ENCODE results near the gene WDR1.

The WDR1 gene

DNA sequence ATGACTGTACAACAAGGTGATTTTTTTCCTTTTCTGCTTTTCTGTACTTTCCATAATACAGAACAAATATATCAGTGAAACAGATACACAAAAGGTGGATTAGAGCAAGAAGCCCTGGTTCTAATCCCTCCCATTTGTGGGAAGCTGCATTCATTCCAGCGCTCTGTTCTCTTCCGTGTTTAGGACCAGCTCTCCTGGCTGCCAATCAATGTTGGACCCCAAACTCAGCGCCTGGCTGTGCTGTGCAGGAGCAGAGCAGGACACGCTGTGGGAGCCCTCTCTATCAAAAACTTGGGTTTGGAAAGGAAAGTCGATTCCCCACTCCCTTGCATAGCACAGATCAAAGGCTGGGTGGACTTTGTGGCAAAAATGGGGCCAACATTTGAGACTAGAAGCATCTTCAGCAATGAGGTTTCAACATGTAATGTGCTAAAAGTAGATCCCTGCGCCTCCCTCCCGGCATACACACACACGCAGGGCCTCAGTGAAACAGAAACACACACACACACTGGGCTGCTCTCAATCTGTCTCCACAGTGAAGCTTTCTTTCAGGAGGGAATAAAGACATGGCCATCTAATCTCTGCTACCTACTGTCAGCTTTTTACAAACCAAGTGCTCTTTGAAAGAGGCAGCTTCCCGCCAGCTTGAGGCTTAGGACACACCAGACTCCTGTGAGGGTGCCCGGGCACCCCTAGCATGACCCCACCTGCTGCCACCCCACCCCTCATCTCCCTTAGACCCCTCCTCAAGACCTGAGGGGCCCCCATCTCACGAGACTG lies 12.2 kb downstream of the WDR1 start:
- no peak overlapping the region for H3K9ac ChIP-seq (ENCODE audit: low read depth, low read length)

GRCh38 chr4:10102474-10103332 lies 13.9 kb downstream of the WDR1 start:
- no peak overlapping the region for H3K4me3 ChIP-seq (ENCODE audit: low read length)
- no peaks in the 10 kb centered on the region for H3K27me3 ChIP-seq (ENCODE audit: insufficient read depth, low read length)
- no peaks in the 10 kb centered on the region for H3K9me3 ChIP-seq (ENCODE audit: insufficient read depth, low read depth, low read length)
- H3K4me1 ChIP-seq (ENCODE audit: insufficient read depth, low read length), result peaks cover 52% of the 10 kb centered on the region
- H3K27ac ChIP-seq (ENCODE audit: low read depth, low read length), result no peak overlapping the region
- no peak overlapping the region for H3K9ac ChIP-seq (ENCODE audit: low read depth, low read length)
- H3K36me3 ChIP-seq (ENCODE audit: insufficient read depth, low read length), result peaks cover 75% of the 10 kb centered on the region
- WGBS, result 76% methylated on average over 13 of the region's 13 CpGs

More for the DNA sequence above, 12.2 kb downstream of the WDR1 start:
- Histone ChIP-seq H3K4me3 (ENCODE audit: low read length) (no peak overlapping the region), H3K27ac (ENCODE audit: low read depth, low read length) (no peak overlapping the region), H3K36me3 (ENCODE audit: insufficient read depth, low read length) (peaks cover 76% of the 10 kb centered on the region), H3K4me1 (ENCODE audit: insufficient read depth, low read length) (peaks cover 58% of the 10 kb centered on the region), H3K9me3 (ENCODE audit: insufficient read depth, low read depth, low read length) (no peaks in the 10 kb centered on the region), H3K27me3 (ENCODE audit: insufficient read depth, low read length) (no peaks in the 10 kb centered on the region)
- WGBS, result 92% methylated on average over 11 of the region's 11 CpGs

DNA sequence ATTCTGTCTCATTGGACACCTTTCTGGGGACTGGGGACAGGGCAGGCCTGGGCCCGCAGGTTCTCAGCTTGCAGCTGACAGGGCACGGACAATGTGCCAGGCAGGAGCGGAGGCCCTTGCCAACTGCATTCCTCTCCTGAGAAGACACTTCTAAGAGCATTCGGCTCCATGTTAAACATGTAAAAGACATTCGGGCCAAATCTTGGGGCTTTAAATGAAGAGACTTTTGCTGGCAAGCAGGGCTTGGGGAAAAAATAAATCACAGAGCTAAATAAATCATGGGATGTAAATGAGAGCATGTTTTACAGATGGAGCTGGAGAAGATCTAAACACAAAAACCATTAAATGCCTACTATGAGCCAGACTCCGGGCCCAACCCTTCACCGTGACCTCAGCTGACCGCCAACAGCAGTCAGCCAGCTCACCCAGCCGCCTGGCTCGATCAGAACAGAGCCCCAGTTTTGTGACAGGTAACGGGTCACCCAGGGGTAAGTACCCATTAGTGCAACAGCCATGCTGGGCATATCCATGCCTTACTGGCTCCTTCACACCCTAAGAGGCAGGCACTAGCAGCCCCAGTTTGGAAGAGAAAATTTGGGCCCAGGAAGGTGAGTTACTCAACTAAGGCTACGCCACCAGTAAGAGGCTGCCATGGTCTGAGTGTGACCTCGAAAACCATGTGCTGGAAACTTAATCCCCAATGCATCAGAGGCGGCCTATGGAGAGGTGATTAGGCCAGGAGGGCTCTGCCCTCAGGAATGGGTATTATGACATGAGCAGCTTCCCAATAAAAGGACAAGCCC lies 14.7 kb downstream of the WDR1 start:
- Histone ChIP-seq H3K4me1 (ENCODE audit: insufficient read depth, low read length) (peaks cover 44% of the 10 kb centered on the region), H3K36me3 (ENCODE audit: insufficient read depth, low read length) (peaks cover 81% of the 10 kb centered on the region), H3K9ac (ENCODE audit: low read depth, low read length) (no peak overlapping the region), H3K9me3 (ENCODE audit: insufficient read depth, low read depth, low read length) (no peaks in the 10 kb centered on the region), H3K27me3 (ENCODE audit: insufficient read depth, low read length) (no peaks in the 10 kb centered on the region), H3K27ac (ENCODE audit: low read depth, low read length) (no peak overlapping the region), H3K4me3 (ENCODE audit: low read length) (no peak overlapping the region)
- 97% methylated on average over 14 of the region's 14 CpGs for WGBS

DNA sequence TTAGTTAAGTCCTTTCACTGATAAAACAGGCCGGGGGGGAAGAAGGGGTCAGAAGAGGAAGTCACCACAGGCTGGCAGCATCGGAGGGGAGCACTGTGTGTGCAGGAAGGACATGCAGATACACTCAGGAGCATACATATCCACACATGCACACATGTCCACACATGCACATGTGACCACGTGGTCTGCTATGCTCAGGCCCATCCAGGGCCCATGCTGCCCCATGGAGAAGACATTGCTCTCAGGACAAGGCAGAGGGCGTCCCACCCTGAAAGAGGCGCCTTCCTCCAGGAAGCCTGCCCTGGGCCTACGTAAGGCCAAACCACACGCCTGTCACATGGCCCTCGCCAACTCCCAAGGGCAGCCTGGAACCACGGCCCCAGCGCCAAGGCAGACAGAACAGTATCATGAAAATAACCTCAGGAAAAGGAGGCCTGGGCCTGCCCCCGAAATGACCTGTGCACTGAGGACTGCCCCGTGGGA lies 15.8 kb downstream of the WDR1 start:
- Histone ChIP-seq H3K36me3 (ENCODE audit: insufficient read depth, low read length) (peaks cover 91% of the 10 kb centered on the region), H3K9ac (ENCODE audit: low read depth, low read length) (no peak overlapping the region), H3K27ac (ENCODE audit: low read depth, low read length) (no peak overlapping the region), H3K4me3 (ENCODE audit: low read length) (no peak overlapping the region), H3K27me3 (ENCODE audit: insufficient read depth, low read length) (no peaks in the 10 kb centered on the region), H3K9me3 (ENCODE audit: insufficient read depth, low read depth, low read length) (no peaks in the 10 kb centered on the region), H3K4me1 (ENCODE audit: insufficient read depth, low read length) (peaks cover 35% of the 10 kb centered on the region; the same call in 1 of the 2 replicates)
- 93% methylated on average over 12 of the region's 12 CpGs for WGBS

DNA sequence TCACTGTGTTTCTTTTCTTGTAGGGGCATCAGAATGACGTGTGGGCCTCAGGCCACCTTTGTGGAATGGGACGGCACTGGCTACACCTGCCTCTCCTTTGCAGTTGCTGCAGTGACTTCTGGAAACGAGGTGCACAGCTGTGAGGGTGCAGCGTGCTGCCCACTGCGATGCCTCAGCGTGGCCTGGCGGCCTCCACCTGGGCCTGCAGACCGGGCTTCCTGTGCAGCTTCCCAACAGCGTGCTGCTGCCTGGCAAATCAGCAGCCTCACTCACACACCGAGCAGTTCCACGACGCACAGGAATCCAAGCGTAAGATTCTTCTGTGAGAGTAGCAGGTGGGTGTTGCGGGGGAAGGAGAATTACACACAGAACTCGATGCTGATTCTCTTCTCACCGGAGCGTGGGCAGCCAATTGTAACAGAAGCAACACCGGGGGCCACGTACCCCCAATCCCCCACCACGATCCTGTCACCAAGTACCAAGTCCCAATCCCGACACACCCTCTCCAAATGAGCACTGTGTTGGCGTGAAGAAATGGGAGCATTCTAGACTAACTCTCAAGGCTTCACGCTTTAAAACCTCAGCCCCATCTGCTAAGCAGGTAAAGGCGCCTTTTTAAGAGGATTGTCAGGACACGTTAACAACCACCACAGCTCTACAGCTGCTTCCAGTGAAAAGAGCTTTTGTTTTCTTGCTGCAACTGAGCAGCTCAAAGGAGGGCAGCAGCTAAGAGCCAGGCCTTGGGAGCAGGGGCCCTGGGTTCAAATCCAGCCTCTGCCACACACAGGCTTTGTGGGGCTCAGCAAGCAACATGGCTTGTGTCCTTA lies 16.9 kb downstream of the WDR1 start:
- Histone ChIP-seq H3K4me1 (ENCODE audit: insufficient read depth, low read length) (peaks cover 24% of the 10 kb centered on the region; the same call in 1 of the 2 replicates), H3K4me3 (ENCODE audit: low read length) (no peak overlapping the region), H3K27me3 (ENCODE audit: insufficient read depth, low read length) (no peaks in the 10 kb centered on the region), H3K9me3 (ENCODE audit: insufficient read depth, low read depth, low read length) (no peaks in the 10 kb centered on the region), H3K9ac (ENCODE audit: low read depth, low read length) (no peak overlapping the region), H3K36me3 (ENCODE audit: insufficient read depth, low read length) (peaks cover 95% of the 10 kb centered on the region), H3K27ac (ENCODE audit: low read depth, low read length) (no peak overlapping the region)
- WGBS, result 95% methylated on average over 25 of the region's 25 CpGs

GRCh38 chr4:10098780-10099160 lies 17.8 kb downstream of the WDR1 start:
- Histone ChIP-seq H3K36me3 (ENCODE audit: insufficient read depth, low read length) (peaks cover 97% of the 10 kb centered on the region), H3K27me3 (ENCODE audit: insufficient read depth, low read length) (no peaks in the 10 kb centered on the region), H3K27ac (ENCODE audit: low read depth, low read length) (no peak overlapping the region), H3K4me3 (ENCODE audit: low read length) (no peak overlapping the region), H3K9ac (ENCODE audit: low read depth, low read length) (no peak overlapping the region), H3K9me3 (ENCODE audit: insufficient read depth, low read depth, low read length) (no peaks in the 10 kb centered on the region), H3K4me1 (ENCODE audit: insufficient read depth, low read length) (peaks cover 16% of the 10 kb centered on the region; the same call in 1 of the 2 replicates)
- WGBS, result 94% methylated on average over 12 of the region's 12 CpGs

DNA sequence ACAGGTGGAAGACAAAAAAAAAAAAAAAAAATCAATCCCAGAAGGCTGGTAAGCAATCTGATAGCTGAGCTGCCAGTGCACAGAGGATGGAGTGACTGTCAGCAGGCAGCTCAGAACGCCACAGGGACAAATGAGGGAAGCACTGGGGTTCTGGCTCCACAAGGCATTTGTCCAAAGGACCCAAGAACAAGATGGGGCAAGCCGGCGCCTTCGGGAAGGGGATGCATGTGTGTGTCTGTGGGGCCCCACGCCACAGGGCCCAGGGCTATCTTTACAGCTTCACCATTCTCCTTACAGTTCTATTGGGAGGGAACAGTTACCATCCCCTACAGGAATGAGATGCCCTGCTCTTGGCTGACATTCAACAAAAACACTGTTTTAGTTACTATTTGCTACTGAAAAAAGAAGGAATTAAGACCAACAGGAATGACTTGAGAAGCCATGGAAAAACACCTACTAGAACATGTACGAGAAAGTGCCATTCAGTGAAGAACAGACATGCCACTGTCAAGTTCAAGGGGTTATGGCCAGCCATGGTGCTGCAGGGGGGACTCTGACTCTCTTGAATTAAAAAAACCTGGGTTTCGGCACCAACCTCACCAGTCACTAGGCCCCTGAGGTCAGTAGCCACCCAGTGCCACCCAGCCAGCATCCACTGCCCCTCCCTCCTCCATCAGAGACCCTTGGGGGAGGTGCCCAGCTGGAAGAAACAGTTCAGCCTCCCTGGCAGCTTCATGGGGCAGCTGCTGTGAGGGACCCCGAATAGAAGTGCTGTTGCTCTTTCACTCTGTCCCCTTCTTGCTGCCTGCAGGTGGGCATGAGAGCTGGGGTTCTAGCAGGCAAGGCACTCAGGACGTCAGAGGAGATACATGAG lies 18.5 kb downstream of the WDR1 start:
- Histone ChIP-seq H3K27me3 (ENCODE audit: insufficient read depth, low read length) (no peaks in the 10 kb centered on the region), H3K4me3 (ENCODE audit: low read length) (no peak overlapping the region), H3K27ac (ENCODE audit: low read depth, low read length) (no peak overlapping the region), H3K4me1 (ENCODE audit: insufficient read depth, low read length) (peaks cover 17% of the 10 kb centered on the region; the same call in 1 of the 2 replicates), H3K9ac (ENCODE audit: low read depth, low read length) (no peak overlapping the region), H3K9me3 (ENCODE audit: insufficient read depth, low read depth, low read length) (no peaks in the 10 kb centered on the region), H3K36me3 (ENCODE audit: insufficient read depth, low read length) (peaks cover 98% of the 10 kb centered on the region)
- 93% methylated on average over 9 of the region's 9 CpGs for WGBS

DNA sequence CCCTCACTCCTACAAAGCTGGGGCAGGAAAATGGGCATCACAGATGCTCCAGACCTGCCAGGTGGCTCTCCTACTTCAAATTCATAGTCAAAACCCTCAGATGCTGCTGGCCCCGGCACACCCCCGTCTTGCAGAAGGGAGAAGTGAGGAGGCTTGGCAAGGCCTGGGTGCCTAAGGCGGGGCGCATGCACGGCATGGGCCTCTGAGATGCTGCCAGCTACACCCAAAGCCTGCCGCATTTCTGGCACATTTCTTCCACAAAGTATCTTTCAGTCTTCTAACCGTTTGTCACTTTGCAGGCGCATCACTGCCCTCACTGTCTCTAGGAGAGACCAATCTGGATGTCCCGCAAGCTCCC lies 19.6 kb downstream of the WDR1 start:
- no peaks in the 10 kb centered on the region for H3K9me3 ChIP-seq (ENCODE audit: insufficient read depth, low read depth, low read length)
- H3K4me3 ChIP-seq (ENCODE audit: low read length), result no peak overlapping the region
- no peak overlapping the region for H3K9ac ChIP-seq (ENCODE audit: low read depth, low read length)
- no peaks in the 10 kb centered on the region for H3K27me3 ChIP-seq (ENCODE audit: insufficient read depth, low read length)
- 96% methylated on average over 9 of the region's 9 CpGs for WGBS
- H3K36me3 ChIP-seq (ENCODE audit: insufficient read depth, low read length), result peaks cover 99% of the 10 kb centered on the region
- peaks cover 11% of the 10 kb centered on the region; the same call in 1 of the 2 replicates for H3K4me1 ChIP-seq (ENCODE audit: insufficient read depth, low read length)
- no peak overlapping the region for H3K27ac ChIP-seq (ENCODE audit: low read depth, low read length)

DNA sequence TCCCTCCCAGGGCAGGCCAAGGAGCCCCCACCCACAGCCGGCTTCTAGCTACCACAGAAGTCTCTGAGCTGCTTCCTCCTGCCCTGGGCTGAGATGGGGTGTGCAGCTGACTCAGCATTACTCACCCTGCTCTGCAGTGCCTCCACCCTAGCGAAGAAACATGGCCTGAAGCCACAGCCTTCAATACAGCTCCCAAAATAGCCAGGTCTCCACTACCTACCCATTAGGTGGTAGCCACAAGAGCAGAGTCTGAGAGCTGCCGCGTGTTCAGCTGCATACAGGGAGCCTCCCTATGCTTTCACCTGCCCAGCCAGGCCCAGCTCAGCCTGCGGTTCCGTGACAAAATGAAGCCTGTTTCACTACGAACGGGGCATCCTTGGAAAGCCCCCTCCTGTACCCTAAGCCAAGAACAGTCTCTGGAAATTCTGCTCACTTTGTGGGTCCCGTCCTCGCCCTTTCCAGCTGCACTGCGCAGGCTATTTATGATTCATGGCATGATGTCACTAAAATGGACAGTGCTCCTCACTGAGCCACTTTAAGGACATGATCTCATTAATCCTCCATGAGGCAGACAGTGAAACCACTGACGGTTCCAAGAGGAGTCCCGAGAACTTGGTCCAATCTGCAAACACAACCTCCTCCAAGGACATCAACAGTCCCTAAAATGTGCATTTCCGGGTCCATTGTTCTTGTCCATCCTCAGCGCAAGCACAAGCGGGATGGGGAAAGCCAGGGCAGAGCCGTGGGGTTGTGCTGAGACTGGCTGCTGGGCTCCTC lies 20.2 kb downstream of the WDR1 start:
- no peak overlapping the region for H3K9ac ChIP-seq (ENCODE audit: low read depth, low read length)
- H3K36me3 ChIP-seq (ENCODE audit: insufficient read depth, low read length), result peaks cover 99% of the 10 kb centered on the region
- peaks cover 11% of the 10 kb centered on the region; the same call in 1 of the 2 replicates for H3K4me1 ChIP-seq (ENCODE audit: insufficient read depth, low read length)
- H3K27me3 ChIP-seq (ENCODE audit: insufficient read depth, low read length), result no peaks in the 10 kb centered on the region
- H3K4me3 ChIP-seq (ENCODE audit: low read length), result no peak overlapping the region
- 90% methylated on average over 17 of the region's 17 CpGs for WGBS
- H3K9me3 ChIP-seq (ENCODE audit: insufficient read depth, low read depth, low read length), result no peaks in the 10 kb centered on the region
- no peak overlapping the region for H3K27ac ChIP-seq (ENCODE audit: low read depth, low read length)

Data from HUES64 (cell line).